Measurements from ENCODE around the gene CD82.

The CD82 gene

GRCh38 chr11:44574610-44575287 lies 9.3 kb downstream of the CD82 start:
- FAIRE-seq (no peak), DNase-seq (ENCODE audit: low spot score) (peak; percentile 57)

- DNase-seq (ENCODE audit: low spot score) (peak; percentile 47), FAIRE-seq (no peak)
Measured at GRCh38 chr11:44575288-44575672, 9.8 kb downstream of the CD82 start.

GRCh38 chr11:44575962-44576361 lies 10.5 kb downstream of the CD82 start:
- FAIRE-seq, result no peak

GRCh38 chr11:44576656-44577055 lies 11.2 kb downstream of the CD82 start:
- no peak for FAIRE-seq
- no peak for DNase-seq (ENCODE audit: low spot score)

More at GRCh38 chr11:44575962-44576361, 10.5 kb downstream of the CD82 start:
- no peak for DNase-seq (ENCODE audit: low spot score)

GRCh38 chr11:44577231-44577830 lies 11.9 kb downstream of the CD82 start:
- DNase-seq (ENCODE audit: low spot score) (no peak), FAIRE-seq (peak; percentile 44)

- no peak for DNase-seq (ENCODE audit: low spot score)
- FAIRE-seq, result no peak
Measured at GRCh38 chr11:44578279-44578678, 12.8 kb downstream of the CD82 start.

- FAIRE-seq (no peak), DNase-seq (ENCODE audit: low spot score) (no peak)
Measured at GRCh38 chr11:44579302-44579761, 13.9 kb downstream of the CD82 start.

- no peak for FAIRE-seq
- no peak for DNase-seq (ENCODE audit: low spot score)
Measured at GRCh38 chr11:44580701-44581100, 15.2 kb downstream of the CD82 start.

- no peak for DNase-seq (ENCODE audit: low spot score)
- FAIRE-seq, result no peak
Measured at GRCh38 chr11:44581246-44581645, 15.8 kb downstream of the CD82 start.

- no peak for DNase-seq (ENCODE audit: low spot score)
- no peak for FAIRE-seq
Measured at GRCh38 chr11:44582641-44583352, 17.3 kb downstream of the CD82 start.

- DNase-seq (ENCODE audit: low spot score), result no peak
- no peak for FAIRE-seq
Measured at GRCh38 chr11:44583353-44583669, 17.8 kb downstream of the CD82 start.

- DNase-seq (ENCODE audit: low spot score), result no peak
- no peak for FAIRE-seq
Measured at GRCh38 chr11:44585421-44585820, 20.0 kb downstream of the CD82 start.

GRCh38 chr11:44589301-44589700 lies 23.8 kb downstream of the CD82 start:
- DNase-seq (ENCODE audit: low spot score) (no peak), FAIRE-seq (no peak)

GRCh38 chr11:44590769-44591168 lies 25.3 kb downstream of the CD82 start:
- no peak for DNase-seq (ENCODE audit: low spot score)
- no peak for FAIRE-seq

GRCh38 chr11:44591557-44591956 lies 26.1 kb downstream of the CD82 start:
- DNase-seq (ENCODE audit: low spot score), result no peak
- FAIRE-seq, result no peak

GRCh38 chr11:44592125-44592940 lies 26.9 kb downstream of the CD82 start:
- FAIRE-seq, result no peak
- DNase-seq (ENCODE audit: low spot score), result no peak

- DNase-seq (ENCODE audit: low spot score) (no peak), FAIRE-seq (no peak)
Measured at GRCh38 chr11:44593251-44593650, 27.8 kb downstream of the CD82 start.

GRCh38 chr11:44595006-44595405 lies 29.5 kb downstream of the CD82 start:
- FAIRE-seq, result no peak
- DNase-seq (ENCODE audit: low spot score), result no peak

- no peak for FAIRE-seq
Measured at GRCh38 chr11:44595964-44596381, 30.5 kb downstream of the CD82 start.

GRCh38 chr11:44596525-44597276 lies 31.2 kb downstream of the CD82 start:
- no peak for FAIRE-seq
- DNase-seq (ENCODE audit: low spot score), result peak; percentile 21

More at GRCh38 chr11:44595964-44596381, 30.5 kb downstream of the CD82 start:
- no peak for DNase-seq (ENCODE audit: low spot score)
